Activated CD4-positive, alpha-beta T cell treated with anti-CD3 and anti-CD28 coated beads, Interleukin-2, Interleukin-6, amounts not matched to agents 100 ng/mL and 50 ng/mL, durations not matched to agents 16 hours and 8 hours (primary cell): ENCODE results near the gene TEAD2.

Experiments used
- DNase-seq: peaks from one replicate; pipeline ENCODE4 v3.0.0-alpha.2; 2020

Gene TEAD2

GRCh38 chr19:49362048-49362928 lies at the start of gene TEAD2:
TEAD2 (minus strand) TSS chr19:49362416; CDS start chr19:49360075, 2,341 bp downstream.
- no peak for DNase-seq

GRCh38 chr19:49411681-49412326 lies 49.6 kb upstream of the TEAD2 start:
- no peak for DNase-seq

- peak; percentile 48 for DNase-seq
These were observed 47.3 kb upstream of the TEAD2 start for GRCh38 chr19:49409441-49410029.

GRCh38 chr19:49408816-49409440 lies 46.7 kb upstream of the TEAD2 start:
- no peak for DNase-seq

- no peak for DNase-seq
These were observed 45.3 kb upstream of the TEAD2 start for GRCh38 chr19:49407482-49408015.

- no peak for DNase-seq
These were observed 44.9 kb upstream of the TEAD2 start for GRCh38 chr19:49407079-49407478.

GRCh38 chr19:49403404-49404187 lies 41.4 kb upstream of the TEAD2 start:
- DNase-seq, result no peak

- no peak for DNase-seq
These were observed 37.8 kb upstream of the TEAD2 start for GRCh38 chr19:49400029-49400428.

GRCh38 chr19:49398931-49399330 lies 36.7 kb upstream of the TEAD2 start:
- no peak for DNase-seq

GRCh38 chr19:49398001-49398615 lies 35.9 kb upstream of the TEAD2 start:
- no peak for DNase-seq

GRCh38 chr19:49396738-49397505 lies 34.7 kb upstream of the TEAD2 start:
- DNase-seq, result no peak

GRCh38 chr19:49395581-49396407 lies 33.6 kb upstream of the TEAD2 start:
- DNase-seq, result no peak

GRCh38 chr19:49393881-49394280 lies 31.7 kb upstream of the TEAD2 start:
- no peak for DNase-seq

GRCh38 chr19:49391581-49392399 lies 29.6 kb upstream of the TEAD2 start:
- DNase-seq, result peak; percentile 85

- no peak for DNase-seq
These were observed 28.7 kb upstream of the TEAD2 start for GRCh38 chr19:49390929-49391359.

GRCh38 chr19:49390131-49390928 lies 28.1 kb upstream of the TEAD2 start:
- no peak for DNase-seq

GRCh38 chr19:49389406-49389805 lies 27.2 kb upstream of the TEAD2 start:
- DNase-seq, result no peak

GRCh38 chr19:49387936-49388372 lies 25.7 kb upstream of the TEAD2 start, which contains the start of gene KASH5:
KASH5 (plus strand) TSS chr19:49388249; CDS start chr19:49390884, 2,635 bp downstream.
- DNase-seq, result peak; percentile 66
